ENCODE results near the gene SSMEM1.

GRCh38 chr7:130189343-130189742 is 18.3 kb upstream of the SSMEM1 start:
- TF ChIP-seq REST (IDR thresholded peaks at IDR 0.05; ENCODE audit: borderline replicate concordance) = no peak
- TF ChIP-seq REST (CRISPR knock-in tag; IDR thresholded peaks at IDR 0.05; ENCODE audit: low read depth) = no peak
- no peak for TF ChIP-seq EZH2 (IDR thresholded peaks at IDR 0.05; ENCODE audit: borderline replicate concordance, low read depth, low read length)
- no peak for TF ChIP-seq CTCF (IDR thresholded peaks at IDR 0.05 in 2 of 3, conservative IDR thresholded peaks at IDR 0.05 in 1 of 3; ENCODE audit: insufficient read depth in 2 of 3, low read depth in 1 of 3, low read length in 3 of 3)
- no peak for TF ChIP-seq ARID4B (CRISPR knock-in tag; IDR thresholded peaks at IDR 0.05)
